GM18508 (cell line): Measurements from ENCODE around the gene TBX10.

Experiments used
- ATAC-seq: cut with Tn5 transposase; IDR thresholded peaks from one replicate; pipeline ENCODE4 v1.9.1; 2021; ENCODE audit warnings: moderate number of reproducible peaks; ENCODE audit not compliant: insufficient read depth, unreplicated experiment

TBX10 gene

GRCh38 chr11:67583247-67584204, 56.0 kb downstream of the TBX10 start, which contains the start of gene GSTP1:
GSTP1 (plus strand) TSS chr11:67583812; CDS start chr11:67583844, 32 bp downstream.
- no peak for ATAC-seq

GRCh38 chr11:67582011-67582410, 57.6 kb downstream of the TBX10 start:
- no peak for ATAC-seq

- ATAC-seq, result no peak
These were observed 58.1 kb downstream of the TBX10 start for GRCh38 chr11:67581469-67581868.
